SK-N-SH (cell line): ENCODE results near the gene EPM2A. TPM values are rescaled to one million over a fixed set of nuclear protein-coding genes. Genes with fewer than 3 reads are reported as not detected.

Experiments
- CTCF ChIA-PET: fragments of 300-600, 350-600 bp; formaldehyde crosslinking; extraction: SDS; loops from one replicate; lab custom pipeline; 2021; lab: Yijun Ruan, JAX
- POLR2A ChIA-PET: fragments of 350-600 bp; sonication (Branson Sonifier 250); formaldehyde crosslinking; extraction: SDS; loops from one replicate; lab custom pipeline; 2020; ENCODE audit warnings: antibody characterized with exemption, inconsistent platforms; lab: Yijun Ruan, JAX
- DNase-seq: peaks from one replicate; pipeline ENCODE4 v3.0.0; 2012
- H2AFZ ChIP-seq: fragments of 200-600 bp; sonication (generic); 2 replicates; pipeline ENCODE4 v1.8.1; 2016; ENCODE audit warnings: antibody characterized with exemption, mild to moderate bottlenecking, low read depth
- H3F3A ChIP-seq: fragments of 200-600 bp; sonication (generic); replicated peaks from 2 replicates; pipeline ENCODE3; 2016; ENCODE audit warnings: antibody characterized with exemption, mild to moderate bottlenecking; ENCODE audit not compliant: insufficient read depth
- H3K27ac ChIP-seq, 2 experiments: fragments of 200-500 bp in 1 of 2; fragments of 200-600 bp in 1 of 2; sonication (Bioruptor generic) in 1 of 2; sonication (generic), shearing (Covaris generic) in 1 of 2; 2 replicates each; pipeline versions ENCODE4 v1.5.1 to v1.6.1; 2014 to 2016; ENCODE audit warnings: low read depth in 2 of 2, inconsistent platforms in 1 of 2, low read length in 1 of 2, mild to moderate bottlenecking in 1 of 2, mixed read lengths in 1 of 2
- H3K27me3 ChIP-seq: fragments of 200-600 bp; sonication (generic), shearing (Covaris generic); 2 replicates; pipeline ENCODE4 v1.6.1; 2016; ENCODE audit warnings: mixed run types; ENCODE audit not compliant: insufficient read depth
- H3K36me3 ChIP-seq, 2 experiments: fragments of 200-500 bp in 1 of 2; fragments of 200-600 bp in 1 of 2; sonication (Bioruptor generic) in 1 of 2; sonication (generic) in 1 of 2; replicated peaks in 1 of 2; 2 replicates each; pipeline versions ENCODE3 to v1.5.1; 2014 to 2016; ENCODE audit warnings: low read length in 1 of 2, mild to moderate bottlenecking in 1 of 2; ENCODE audit not compliant: insufficient read depth in 2 of 2, control insufficient read depth in 1 of 2
- H3K4me1 ChIP-seq, 2 experiments: fragments of 200-500 bp in 1 of 2; fragments of 200-600 bp in 1 of 2; sonication (Bioruptor generic) in 1 of 2; sonication (generic), shearing (Covaris generic) in 1 of 2; 2 replicates each; pipeline versions ENCODE4 v1.5.1 to v1.6.1; 2014 to 2016; ENCODE audit warnings: low read depth in 1 of 2, low read length in 1 of 2, mixed run types in 1 of 2; ENCODE audit not compliant: insufficient read depth in 2 of 2, control insufficient read depth in 1 of 2
- H3K4me2 ChIP-seq: fragments of 200-600 bp; sonication (generic), shearing (Covaris generic); 2 replicates; pipeline ENCODE4 v1.6.1; 2017; ENCODE audit warnings: mixed run types
- H3K4me3 ChIP-seq, 2 experiments: fragments of 200-500 bp in 1 of 2; fragments of 200-600 bp in 1 of 2; sonication (Bioruptor generic) in 1 of 2; sonication (generic), shearing (Covaris generic) in 1 of 2; 2 replicates each; pipeline versions ENCODE4 v1.5.1 to v1.8.1; 2014 to 2016; ENCODE audit warnings: low read depth in 2 of 2, inconsistent platforms in 1 of 2, low read length in 1 of 2, mild to moderate bottlenecking in 1 of 2, mixed read lengths in 1 of 2, moderate library complexity in 1 of 2
- H3K79me2 ChIP-seq: fragments of 200-600 bp; sonication (generic); 2 replicates; pipeline ENCODE4 v1.8.1; 2017; ENCODE audit warnings: mild to moderate bottlenecking; ENCODE audit not compliant: insufficient read depth
- H3K9ac ChIP-seq: fragments of 200-600 bp; sonication (generic); 2 replicates; pipeline ENCODE4 v1.6.1; 2017; ENCODE audit warnings: mixed run types
- H3K9me2 ChIP-seq: fragments of 200-600 bp; sonication (generic); 2 replicates; pipeline ENCODE4 v1.6.1; 2017; ENCODE audit warnings: mixed run types
- H3K9me3 ChIP-seq: fragments of 200-600 bp; sonication (generic); 2 replicates; pipeline ENCODE4 v1.6.1; 2017; ENCODE audit warnings: mixed run types, mild to moderate bottlenecking, moderate library complexity
- H4K20me1 ChIP-seq: fragments of 200-600 bp; sonication (generic); 2 replicates; pipeline ENCODE4 v1.6.1; 2017; ENCODE audit warnings: mild to moderate bottlenecking, mixed run types; ENCODE audit not compliant: insufficient read depth
- CHD2 ChIP-seq: fragments of 150-350 bp; IDR thresholded peaks from 2 replicates; pipeline ENCODE4 v1.6.1; 2018; ENCODE audit warnings: low read length; ENCODE audit not compliant: partially characterized antibody
- CTCF ChIP-seq: fragments of 200-600 bp; sonication (generic); IDR thresholded peaks from 2 replicates; pipeline ENCODE4 v1.6.1; 2017; ENCODE audit warnings: antibody characterized with exemption, mild to moderate bottlenecking, moderate library complexity
- EZH2phosphoT487 ChIP-seq: fragments of 200-600 bp; sonication (generic); IDR thresholded peaks from 2 replicates; pipeline ENCODE4 v1.6.1; 2017; ENCODE audit warnings: low read depth, mixed run types, mild to moderate bottlenecking, antibody characterized with exemption, moderate library complexity, borderline replicate concordance
- FOSL2 ChIP-seq: IDR thresholded peaks from 2 replicates; pipeline ENCODE4 v1.4.0; 2012; ENCODE audit warnings: low read depth, mild to moderate bottlenecking, moderate library complexity, borderline replicate concordance
- FOXJ3 ChIP-seq: sonication (generic); formaldehyde crosslinking; IDR thresholded peaks from 2 replicates; pipeline ENCODE4 v1.5.1; 2020; ENCODE audit warnings: mild to moderate bottlenecking, missing genetic modification reagents
- GABPA ChIP-seq: IDR thresholded peaks from 2 replicates; pipeline ENCODE4 v1.4.0; 2012; ENCODE audit warnings: low read depth, mild to moderate bottlenecking
- GATA2 ChIP-seq: sonication (generic); formaldehyde crosslinking; IDR thresholded peaks from 2 replicates; pipeline ENCODE4 v1.5.0; 2020; ENCODE audit warnings: mild to moderate bottlenecking, missing genetic modification reagents
- IRF3 ChIP-seq: fragments of 150-350 bp; IDR thresholded peaks from 2 replicates; pipeline ENCODE4 v1.6.1; 2016; ENCODE audit warnings: mild to moderate bottlenecking, low read depth, low read length
- MAX ChIP-seq: IDR thresholded peaks from 2 replicates; pipeline ENCODE4 v1.4.0; 2012; ENCODE audit warnings: low read depth
- MEF2A ChIP-seq: IDR thresholded peaks from 2 replicates; pipeline ENCODE4 v1.4.0; 2012; ENCODE audit warnings: low read depth, borderline replicate concordance
- NRF1 ChIP-seq: IDR thresholded peaks from 2 replicates; pipeline ENCODE4 v1.6.1; 2012; ENCODE audit warnings: low read depth, mild to moderate bottlenecking, low read length
- RCOR1 ChIP-seq: fragments of 150-350 bp; IDR thresholded peaks from 2 replicates; pipeline ENCODE4 v1.6.1; 2017; ENCODE audit warnings: antibody characterized with exemption, low read length
- RFX5 ChIP-seq: IDR thresholded peaks from 2 replicates; pipeline ENCODE4 v1.6.1; 2012; ENCODE audit warnings: mild to moderate bottlenecking, improper control_type of control experiment, low read length
- SMC3 ChIP-seq: IDR thresholded peaks from 2 replicates; pipeline ENCODE4 v1.6.1; 2012; ENCODE audit warnings: low read depth, low read length, improper control_type of control experiment
- ZBTB33 ChIP-seq: IDR thresholded peaks from 2 replicates; pipeline ENCODE4 v1.4.0; 2012; ENCODE audit warnings: low read depth, borderline replicate concordance
- WGBS: methylation state at CpG from one replicate; pipeline ENCODE4 v1.1.6; 2017; ENCODE audit warnings: low lambda C conversion rate; 5-methylcytosine and 5-hydroxymethylcytosine counted together
- polyA plus RNA-seq, 3 experiments: library from polyadenylated mRNA; depleted of rRNA; stranded (reverse); fragments of >200 nt; gene quantifications; 2 replicates each; pipeline ENCODE4 v1.2.3, GENCODE V29; 2012

The EPM2A gene
- polyA plus RNA-seq, 1 of the 3 experiments (the other 2 are of a cell fraction) = 2.7 TPM

- H3K9me3 ChIP-seq = no peaks in the 10 kb centered on the region; the same call in 1 of the 2 replicates
- TF ChIP-seq GATA2 (CRISPR knock-in tag) (no peak), FOSL2 (no peak), SMC3 (no peak), MAX (no peak), ZBTB33 (no peak), MEF2A (no peak), IRF3 (no peak), GABPA (no peak), RFX5 (no peak), NRF1 (no peak), RCOR1 (no peak), CHD2 (no peak), EZH2phosphoT487 (no peak), CTCF (no peak), FOXJ3 (CRISPR knock-in tag) (no peak)
- TF ChIP-seq, all 33 proteins: peak for 0
- no peak for DNase-seq
- H3K4me3 ChIP-seq = no peak overlapping the region
- H3K9me2 ChIP-seq = no peaks in the 10 kb centered on the region
- no peak overlapping the region for H3K4me2 ChIP-seq
- CTCF ChIA-PET = interaction anchor here (2.1 kb wide), 1 partner anchor 10 kb away, joined by 13 read pairs; no protein-coding TSS in a partner anchor
- no peak overlapping the region for H3K27ac ChIP-seq
- no peak overlapping the region for H2AFZ ChIP-seq
- POLR2A ChIA-PET = no interaction called here
- 0 out of 2 replicates have a peak, but pooled peaks cover 3% of the 10 kb centered on the region for H3K79me2 ChIP-seq
- peaks cover 6% of the 10 kb centered on the region for H3F3A ChIP-seq
- WGBS = 78% methylated on average over 4 of the region's 4 CpGs
- H3K4me1 ChIP-seq = no peaks in the 10 kb centered on the region
- no peaks in the 10 kb centered on the region for H3K27me3 ChIP-seq
- H3K9ac ChIP-seq = no peak overlapping the region
- H3K36me3 ChIP-seq = no peaks in the 10 kb centered on the region
- H4K20me1 ChIP-seq = no peaks in the 10 kb centered on the region
These were observed 41.1 kb downstream of the EPM2A start for GRCh38 chr6:145694083-145694737.
